ENCODE measurements around the gene TBC1D19. TPM values are rescaled to one million over a fixed set of nuclear protein-coding genes. Genes with fewer than 3 reads are reported as not detected.

The TBC1D19 gene
- total RNA-seq, result 6.8 and 18.2 TPM in 2 replicates

GRCh38 chr4:26583865-26584652 lies at the start of gene TBC1D19:
Gene TBC1D19, plus strand, starts transcription at chr4:26584084. Its CDS starts 110 bp downstream, at chr4:26584194.

Other genes with a start within 250 kb of the TBC1D19 start
- not detected in 2 replicates for gene CCKAR, start 93.6 kb upstream of the TBC1D19 start, total RNA-seq